ENCODE measurements around the gene CYP2E1. TPM values are rescaled to one million over a fixed set of nuclear protein-coding genes. Genes with fewer than 3 reads are reported as not detected.
"Not testable (repeated sequence)": the region's sequence is repeated elsewhere in the genome, so short reads cannot be mapped to it uniquely, and the experiment has no call there.

CYP2E1 gene
- total and polyA plus RNA-seq, 2 experiments from 2014 or later, result 0.31 TPM; not detected in 1

DNA sequence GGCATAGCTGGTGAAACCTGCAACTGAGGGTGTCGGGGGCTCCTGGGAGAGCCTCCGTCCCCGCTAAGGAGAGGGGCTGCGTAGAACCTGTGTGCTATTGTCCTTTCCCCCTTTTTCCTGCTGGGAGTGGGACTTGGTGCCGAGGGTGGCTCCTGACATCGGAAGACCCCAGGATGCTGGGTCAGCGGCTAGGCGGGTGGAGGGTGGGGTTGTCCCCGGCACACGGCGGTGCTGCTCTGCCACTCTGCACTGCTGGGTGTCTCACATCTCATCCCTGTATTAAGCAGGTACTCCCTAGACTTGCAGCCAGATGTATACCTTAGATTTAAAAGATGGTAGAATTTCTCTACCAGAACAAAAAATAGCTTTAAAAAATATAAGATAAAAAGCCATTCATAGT lies 44.9 kb downstream of the CYP2E1 start:
- H3K4me1 ChIP-seq (ENCODE audit: insufficient read depth); H2AFZ ChIP-seq; DNase-seq; H3K27me3 ChIP-seq (replicated peaks; ENCODE audit: insufficient read depth); H3K4me3 ChIP-seq; H3K9ac ChIP-seq; H4K20me1 ChIP-seq (ENCODE audit: insufficient read depth); H3K36me3 ChIP-seq (ENCODE audit: low read depth); H3K79me2 ChIP-seq (ENCODE audit: insufficient read depth); H3K9me2 ChIP-seq (ENCODE audit: insufficient read depth); in situ Hi-C loops (cut with MboI); H3K27ac ChIP-seq; H3F3A ChIP-seq (ENCODE audit: insufficient read depth); H3K4me2 ChIP-seq (ENCODE audit: unreplicated experiment); H3K9me3 ChIP-seq (ENCODE audit: low read depth): not testable (repeated sequence)
- WGBS, 2 experiments (ENCODE audit: low coverage in 1 of 2, low lambda C conversion rate in 2 of 2, missing lambda C conversion rate in 2 of 2), result 63 to 64% methylated on average over 7 to 11 of the region's 11 CpGs

DNA sequence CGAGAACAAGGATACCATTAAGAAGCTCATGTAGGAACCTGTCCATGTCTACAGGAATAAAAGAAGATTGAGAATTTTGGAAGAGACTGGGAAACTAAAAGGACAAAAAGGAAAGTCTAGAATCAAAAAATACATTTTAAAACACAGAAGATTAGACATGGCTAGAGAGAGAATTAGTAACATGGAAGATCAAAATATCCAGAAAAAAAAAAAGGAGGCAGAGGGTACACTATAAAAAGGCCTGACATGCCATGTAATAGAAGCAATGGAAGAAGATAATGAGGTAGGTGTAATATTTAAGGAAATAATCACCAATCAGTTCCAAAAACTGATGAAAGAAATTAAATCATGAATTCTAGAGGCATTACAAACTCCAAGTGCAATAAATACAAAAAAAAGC lies 46.3 kb downstream of the CYP2E1 start:
- in situ Hi-C loops (cut with MboI); H3K27me3 ChIP-seq (replicated peaks; ENCODE audit: insufficient read depth); DNase-seq; H3K4me2 ChIP-seq (ENCODE audit: unreplicated experiment); H2AFZ ChIP-seq; H3K9me3 ChIP-seq (ENCODE audit: low read depth); H3F3A ChIP-seq (ENCODE audit: insufficient read depth); H3K36me3 ChIP-seq (ENCODE audit: low read depth); H3K27ac ChIP-seq; H3K9me2 ChIP-seq (ENCODE audit: insufficient read depth); H3K79me2 ChIP-seq (ENCODE audit: insufficient read depth); H4K20me1 ChIP-seq (ENCODE audit: insufficient read depth); H3K4me1 ChIP-seq (ENCODE audit: insufficient read depth); H3K4me3 ChIP-seq; H3K9ac ChIP-seq: not testable (repeated sequence)
- WGBS, 2 experiments (ENCODE audit: low coverage in 1 of 2, low lambda C conversion rate in 2 of 2, missing lambda C conversion rate in 2 of 2), result 22% methylated on average over 1 of the region's 1 CpG

DNA sequence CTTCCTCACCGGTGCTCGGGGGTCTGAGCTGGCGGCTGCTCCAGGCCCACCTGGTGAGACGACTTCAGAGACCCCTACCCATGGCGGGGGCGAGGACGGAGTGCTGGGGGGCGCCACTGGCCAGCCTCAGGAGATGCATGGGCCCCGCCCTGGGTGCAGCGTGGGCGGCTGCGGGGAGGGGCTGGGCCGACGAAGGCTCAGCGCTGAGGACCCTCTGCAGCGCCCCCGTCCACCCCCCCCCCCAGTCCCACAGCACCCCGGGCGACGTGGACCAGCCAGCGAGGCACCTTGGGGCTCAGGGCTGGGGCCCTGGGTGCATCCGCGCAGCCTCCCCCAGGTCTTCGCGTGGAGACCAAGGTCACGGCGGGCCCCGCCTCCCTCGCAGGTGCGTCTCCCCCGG lies 49.9 kb downstream of the CYP2E1 start:
- H3K9me3 ChIP-seq (ENCODE audit: low read depth); H3K4me1 ChIP-seq (ENCODE audit: insufficient read depth); DNase-seq; H3K9ac ChIP-seq; H3K27ac ChIP-seq; H4K20me1 ChIP-seq (ENCODE audit: insufficient read depth); in situ Hi-C loops (cut with MboI); H3K4me2 ChIP-seq (ENCODE audit: unreplicated experiment); H3K9me2 ChIP-seq (ENCODE audit: insufficient read depth); H3K27me3 ChIP-seq (replicated peaks; ENCODE audit: insufficient read depth); H3K4me3 ChIP-seq; H3K79me2 ChIP-seq (ENCODE audit: insufficient read depth); H3K36me3 ChIP-seq (ENCODE audit: low read depth); H2AFZ ChIP-seq; H3F3A ChIP-seq (ENCODE audit: insufficient read depth): not testable (repeated sequence)
- 46 to 55% methylated on average over 3 to 18 of the region's 31 CpGs for WGBS, 2 experiments (ENCODE audit: low coverage in 1 of 2, low lambda C conversion rate in 2 of 2, missing lambda C conversion rate in 2 of 2)

Other genes starting within 250 kb of the CYP2E1 start
- 50.3 and 53.9 TPM in 2 replicates for gene TUBGCP2, start 218.5 kb upstream of the CYP2E1 start, total RNA-seq (2014; rRNA removed; shearing (Covaris generic))
- 35.3 and 39.7 TPM in 2 replicates for gene TUBGCP2, start 218.5 kb upstream of the CYP2E1 start, polyA plus RNA-seq (2016; fragmentation: Nextera tagmentation; extraction: Ambion mirVana)
- 12.4 and 12.6 TPM in 2 replicates for gene ZNF511, start 218.4 kb upstream of the CYP2E1 start, total RNA-seq (2014; rRNA removed; shearing (Covaris generic))
- gene ZNF511, start 218.4 kb upstream of the CYP2E1 start, polyA plus RNA-seq (2016; fragmentation: Nextera tagmentation; extraction: Ambion mirVana), result 59.5 and 63.3 TPM in 2 replicates
- gene CALY, start 190.5 kb upstream of the CYP2E1 start, total RNA-seq (2014; rRNA removed; shearing (Covaris generic)), result 0.86 TPM in 1 of 2 replicates, not detected in the other
- not detected in 2 replicates for gene CALY, start 190.5 kb upstream of the CYP2E1 start, polyA plus RNA-seq (2016; fragmentation: Nextera tagmentation; extraction: Ambion mirVana)
- gene PRAP1, start 180.0 kb upstream of the CYP2E1 start, total RNA-seq (2014; rRNA removed; shearing (Covaris generic)), result not detected in 2 replicates
- not detected in 2 replicates for gene PRAP1, start 180.0 kb upstream of the CYP2E1 start, polyA plus RNA-seq (2016; fragmentation: Nextera tagmentation; extraction: Ambion mirVana)
- gene FUOM, start 169.3 kb upstream of the CYP2E1 start, total RNA-seq (2014; rRNA removed; shearing (Covaris generic)), result 19.5 and 24.5 TPM in 2 replicates
- 20.9 and 21.5 TPM in 2 replicates for gene FUOM, start 169.3 kb upstream of the CYP2E1 start, polyA plus RNA-seq (2016; fragmentation: Nextera tagmentation; extraction: Ambion mirVana)
- 76.1 and 82.2 TPM in 2 replicates for gene ECHS1, start 154.0 kb upstream of the CYP2E1 start, total RNA-seq (2014; rRNA removed; shearing (Covaris generic))
- gene ECHS1, start 154.0 kb upstream of the CYP2E1 start, polyA plus RNA-seq (2016; fragmentation: Nextera tagmentation; extraction: Ambion mirVana), result 147 and 150 TPM in 2 replicates
- 4.1 and 5.8 TPM in 2 replicates for gene PAOX, start 148.1 kb upstream of the CYP2E1 start, total RNA-seq (2014; rRNA removed; shearing (Covaris generic))
- 4.5 TPM in 2 replicates for gene PAOX, start 148.1 kb upstream of the CYP2E1 start, polyA plus RNA-seq (2016; fragmentation: Nextera tagmentation; extraction: Ambion mirVana)
- gene MTG1, start 133.2 kb upstream of the CYP2E1 start, total RNA-seq (2014; rRNA removed; shearing (Covaris generic)), result 22.8 and 26.1 TPM in 2 replicates
- gene MTG1, start 133.2 kb upstream of the CYP2E1 start, polyA plus RNA-seq (2016; fragmentation: Nextera tagmentation; extraction: Ambion mirVana), result 50.7 and 53.4 TPM in 2 replicates
- 0.22 and 0.76 TPM in 2 replicates for gene SPRN, start 102.7 kb upstream of the CYP2E1 start, total RNA-seq (2014; rRNA removed; shearing (Covaris generic))
- 0.32 and 0.34 TPM in 2 replicates for gene SPRN, start 102.7 kb upstream of the CYP2E1 start, polyA plus RNA-seq (2016; fragmentation: Nextera tagmentation; extraction: Ambion mirVana)
- 0.65 and 2.1 TPM in 2 replicates for gene SCART1, start 73.4 kb upstream of the CYP2E1 start, total RNA-seq (2014; rRNA removed; shearing (Covaris generic))
- gene SCART1, start 73.4 kb upstream of the CYP2E1 start, polyA plus RNA-seq (2016; fragmentation: Nextera tagmentation; extraction: Ambion mirVana), result 0.15 and 0.16 TPM in 2 replicates
- gene SYCE1, start 38.2 kb downstream of the CYP2E1 start, total RNA-seq (2014; rRNA removed; shearing (Covaris generic)), result not detected in 2 replicates
- not detected in 2 replicates for gene SYCE1, start 38.2 kb downstream of the CYP2E1 start, polyA plus RNA-seq (2016; fragmentation: Nextera tagmentation; extraction: Ambion mirVana)
- not detected in 2 replicates for gene FRG2B, start 99.4 kb downstream of the CYP2E1 start, total RNA-seq (2014; rRNA removed; shearing (Covaris generic))
- gene FRG2B, start 99.4 kb downstream of the CYP2E1 start, polyA plus RNA-seq (2016; fragmentation: Nextera tagmentation; extraction: Ambion mirVana), result not detected in 2 replicates

Data from GM23248 (cell line).